T47D (cell line): Measurements from ENCODE around the gene C19orf81.

Source experiments
- DNase-seq, 2 experiments: peaks; one replicate each; pipeline versions ENCODE4 v3.0.0 to v3.0.0-alpha.2; 2011 to 2012; ENCODE audit warnings: low read depth in 1 of 2, low spot score in 1 of 2
- JUND ChIP-seq: IDR thresholded peaks from 2 replicates; pipeline ENCODE4 v1.6.1; 2012; ENCODE audit warnings: low read depth
- in situ Hi-C: cut with HindIII; loops from 2 replicates; pipeline ENCODE4 v1.10.0; 2016; ENCODE audit warnings: low sequenced_read_pairs, low pct_unique_long_range_greater_than_20kb

Gene C19orf81

DNA sequence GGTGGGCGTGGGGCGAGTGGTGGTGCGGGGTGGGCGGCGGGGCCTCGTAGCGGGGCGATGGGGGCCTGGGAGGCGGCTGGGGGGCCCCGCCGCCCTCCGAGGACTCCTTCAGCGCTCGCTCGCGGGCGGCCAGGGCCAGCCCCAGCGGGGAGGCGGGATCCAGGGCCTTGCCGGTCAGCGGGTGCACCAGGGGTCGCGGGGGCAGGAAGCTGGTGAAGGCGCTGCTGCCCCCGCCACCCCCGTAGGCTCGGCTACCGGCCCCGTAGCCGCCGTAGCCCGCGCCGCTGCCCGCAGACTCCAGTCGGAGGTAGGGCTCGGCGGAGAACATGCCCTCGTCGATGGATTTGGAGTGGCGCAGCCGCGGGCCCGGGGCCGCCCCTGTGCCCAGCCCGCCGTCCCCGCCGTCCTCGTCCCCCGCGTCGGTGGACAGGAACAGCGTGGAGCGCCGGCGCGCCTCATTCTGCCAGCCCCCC lies 18.6 kb downstream of the C19orf81 start:
- no peak for DNase-seq
- no peak for TF ChIP-seq JUND
- in situ Hi-C loops, result no loop called here

DNA sequence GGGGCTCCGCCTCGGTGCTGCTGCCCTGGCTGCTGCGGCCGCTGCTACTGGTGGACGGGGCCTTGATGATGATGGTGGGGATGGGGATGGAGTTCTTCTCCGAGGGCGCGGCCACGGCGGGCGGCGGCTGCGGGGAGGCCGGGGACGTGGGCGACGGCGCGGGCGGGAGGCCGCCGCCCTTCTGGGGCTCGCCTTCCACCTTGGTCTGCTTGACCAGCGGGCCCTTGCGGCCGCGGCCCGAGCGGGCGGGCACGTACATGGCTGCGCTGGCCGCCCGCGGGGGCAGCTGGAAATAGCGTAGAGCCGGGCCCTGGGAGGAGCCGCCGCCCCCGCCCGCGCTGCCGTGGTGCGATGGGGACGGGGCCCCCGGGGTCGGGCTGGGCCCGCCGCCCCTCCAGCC lies 19.2 kb downstream of the C19orf81 start:
- in situ Hi-C loops, result no loop called here
- TF ChIP-seq JUND, result no peak
- no peak for DNase-seq

DNA sequence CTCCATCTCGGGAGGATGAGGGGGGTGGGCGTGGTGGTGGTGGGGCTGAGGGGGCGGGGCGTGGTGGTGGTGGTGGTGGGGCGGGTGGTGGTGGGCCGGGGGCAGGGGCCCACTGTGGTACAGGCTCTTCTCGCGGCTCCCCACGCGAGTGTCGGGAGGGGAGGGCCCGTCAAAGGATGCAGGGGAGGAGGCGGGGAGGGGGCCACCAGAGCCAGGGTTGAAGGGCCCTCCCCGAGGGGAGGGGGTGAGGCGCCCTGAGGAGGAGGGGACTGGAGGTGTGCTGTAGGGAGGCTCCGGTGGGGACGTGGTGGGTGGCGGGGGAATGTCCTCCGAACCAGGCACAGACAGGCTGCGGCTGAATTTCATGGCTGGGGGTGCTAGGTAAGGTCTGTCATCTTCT lies 19.6 kb downstream of the C19orf81 start:
- TF ChIP-seq JUND, result no peak
- no peak for DNase-seq
- in situ Hi-C loops, result no loop called here

DNA sequence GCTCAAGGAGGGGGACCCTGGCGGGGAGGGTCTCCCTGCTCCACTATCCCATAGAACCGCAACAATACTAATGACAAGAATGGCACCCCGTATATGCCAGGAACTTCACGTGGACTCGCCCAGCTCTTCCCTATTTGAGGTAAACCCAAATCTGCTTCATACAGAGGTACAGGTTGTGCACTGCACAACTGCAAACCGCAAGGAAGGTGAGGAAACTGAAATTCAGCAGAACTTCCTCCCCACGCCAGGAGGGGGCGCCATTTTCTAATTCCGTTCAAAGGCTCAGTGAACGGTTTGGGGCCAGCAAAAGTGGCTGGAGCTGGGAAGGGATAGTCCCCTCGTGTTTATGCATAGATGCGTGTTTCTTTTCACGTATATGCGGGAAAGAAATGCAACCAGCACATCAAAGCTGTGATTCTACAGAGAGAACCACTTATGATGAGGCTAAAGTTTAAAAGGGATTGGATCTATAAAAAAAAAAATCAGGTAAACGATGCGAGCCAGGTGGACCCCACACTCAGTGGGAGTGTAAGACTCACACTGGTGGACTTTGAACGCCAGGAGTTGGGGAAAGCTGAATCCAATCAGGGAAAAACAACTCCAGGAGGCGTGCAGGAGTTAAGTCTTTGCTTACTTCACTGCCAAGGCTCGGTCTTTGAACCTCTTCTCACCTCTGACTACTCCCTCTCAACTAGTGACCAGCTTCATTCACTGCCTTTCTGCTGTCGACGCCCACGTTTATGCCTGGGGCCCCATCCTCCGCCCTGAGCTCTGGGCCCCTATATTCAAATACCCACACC lies 20.3 kb downstream of the C19orf81 start:
- in situ Hi-C loops, result no loop called here
- no peak for TF ChIP-seq JUND
- peak; percentile 56 to 70 for DNase-seq

DNA sequence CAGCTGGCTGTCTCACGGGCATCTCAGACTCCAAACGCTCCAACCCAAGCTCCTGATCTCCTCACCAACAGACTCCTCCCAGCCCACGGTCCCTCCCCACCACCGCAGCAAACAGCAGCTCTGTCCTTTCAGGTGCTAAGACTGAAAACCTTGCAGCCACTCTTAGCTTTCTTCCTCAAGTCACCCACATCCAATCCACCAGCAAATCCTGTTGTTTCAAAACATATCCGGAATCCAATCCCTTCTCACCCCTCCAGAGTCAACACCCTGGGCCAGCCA lies 20.8 kb downstream of the C19orf81 start:
- TF ChIP-seq JUND, result no peak
- no peak for DNase-seq
- in situ Hi-C loops, result no loop called here

DNA sequence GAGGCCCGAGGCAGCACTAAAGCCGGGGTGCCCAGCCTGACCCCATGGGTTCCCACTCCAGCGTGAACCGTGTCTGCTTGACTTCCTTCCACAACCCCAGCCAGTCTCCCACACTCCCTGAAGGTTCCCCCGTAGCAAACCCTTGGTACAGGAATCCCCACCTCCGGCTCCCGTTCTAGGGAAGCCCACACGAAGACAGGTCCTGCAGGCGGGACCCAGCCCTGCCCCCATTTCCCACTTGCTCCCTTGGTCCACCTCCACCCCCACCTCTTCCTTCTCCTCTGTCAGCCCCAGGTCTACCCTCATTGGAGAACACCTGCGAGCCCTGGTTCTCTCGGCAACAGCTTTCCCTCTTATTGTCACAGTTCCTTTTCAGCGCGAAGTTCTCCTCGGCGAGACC lies 23.9 kb downstream of the C19orf81 start:
- no peak for TF ChIP-seq JUND
- in situ Hi-C loops, result no loop called here
- DNase-seq, result no peak

DNA sequence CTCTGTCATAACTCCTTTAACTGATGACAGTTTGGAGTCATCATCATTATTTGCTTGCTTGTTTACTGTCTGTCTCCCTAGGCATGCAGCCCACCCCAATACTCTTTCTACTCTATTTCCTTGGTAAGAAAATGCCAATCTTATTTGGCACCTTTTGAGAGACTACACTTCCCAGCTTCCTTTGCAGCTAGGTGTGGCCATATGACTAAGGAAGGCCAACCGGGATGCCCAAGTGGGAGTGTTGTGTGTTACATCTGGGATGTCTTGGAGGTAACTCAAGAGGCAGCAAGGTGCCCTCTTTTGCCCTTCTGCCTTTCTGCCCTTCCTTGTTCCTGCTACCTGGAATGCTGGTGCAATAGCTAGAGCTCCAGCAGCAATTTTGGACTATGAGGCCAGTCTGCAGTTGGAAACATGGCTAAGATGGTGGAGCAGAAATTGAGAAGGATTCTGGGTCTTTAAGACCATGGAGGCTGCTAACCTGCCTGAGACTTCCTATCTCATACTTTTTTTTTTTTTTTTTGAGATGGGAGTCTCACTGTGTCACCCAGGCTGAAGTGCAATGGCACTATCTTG lies 27.5 kb downstream of the C19orf81 start:
- DNase-seq, result no peak
- in situ Hi-C loops, result no loop called here
- no peak for TF ChIP-seq JUND

DNA sequence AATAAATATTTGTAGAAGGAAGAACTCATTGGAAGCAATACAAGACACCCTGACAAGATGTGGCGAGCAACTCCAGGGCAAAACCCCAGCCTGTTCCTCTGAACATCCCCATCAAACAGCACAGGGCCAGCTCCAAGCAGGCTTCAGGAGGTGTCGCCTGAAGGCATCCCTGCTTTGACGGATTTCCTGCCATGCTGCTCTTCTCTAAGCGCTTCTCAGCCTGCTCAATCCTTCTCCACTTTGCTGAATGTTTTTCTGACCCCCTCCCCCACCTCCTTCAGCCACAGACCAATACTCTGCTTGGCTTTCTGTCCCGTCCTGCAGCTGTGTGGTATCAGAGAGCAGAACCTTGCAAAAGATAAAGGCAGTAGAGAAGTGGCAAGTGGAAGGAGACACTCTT lies 28.4 kb downstream of the C19orf81 start:
- no peak for DNase-seq
- TF ChIP-seq JUND, result no peak
- in situ Hi-C loops, result no loop called here

DNA sequence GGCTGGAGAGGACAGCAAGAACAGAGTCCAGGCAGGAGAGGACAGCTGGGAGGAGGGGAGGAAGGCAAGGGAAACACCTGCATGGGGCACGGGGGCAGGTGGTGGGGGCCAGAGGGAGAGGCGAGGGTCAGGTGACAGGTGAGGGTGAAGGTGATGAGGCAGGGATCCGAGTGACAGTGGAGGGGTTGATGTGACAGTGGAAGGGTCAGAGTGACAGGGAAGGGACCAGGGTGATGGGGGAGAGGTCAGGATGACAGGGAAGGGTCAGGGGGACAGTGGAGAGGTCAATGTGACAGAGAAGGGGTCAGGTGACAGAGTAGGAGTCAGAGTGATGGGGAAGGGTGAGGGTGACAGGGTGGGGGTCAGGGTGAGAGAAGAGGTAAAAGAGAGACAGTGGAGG lies 29.1 kb downstream of the C19orf81 start:
- in situ Hi-C loops, result no loop called here
- TF ChIP-seq JUND, result no peak
- no peak for DNase-seq

DNA sequence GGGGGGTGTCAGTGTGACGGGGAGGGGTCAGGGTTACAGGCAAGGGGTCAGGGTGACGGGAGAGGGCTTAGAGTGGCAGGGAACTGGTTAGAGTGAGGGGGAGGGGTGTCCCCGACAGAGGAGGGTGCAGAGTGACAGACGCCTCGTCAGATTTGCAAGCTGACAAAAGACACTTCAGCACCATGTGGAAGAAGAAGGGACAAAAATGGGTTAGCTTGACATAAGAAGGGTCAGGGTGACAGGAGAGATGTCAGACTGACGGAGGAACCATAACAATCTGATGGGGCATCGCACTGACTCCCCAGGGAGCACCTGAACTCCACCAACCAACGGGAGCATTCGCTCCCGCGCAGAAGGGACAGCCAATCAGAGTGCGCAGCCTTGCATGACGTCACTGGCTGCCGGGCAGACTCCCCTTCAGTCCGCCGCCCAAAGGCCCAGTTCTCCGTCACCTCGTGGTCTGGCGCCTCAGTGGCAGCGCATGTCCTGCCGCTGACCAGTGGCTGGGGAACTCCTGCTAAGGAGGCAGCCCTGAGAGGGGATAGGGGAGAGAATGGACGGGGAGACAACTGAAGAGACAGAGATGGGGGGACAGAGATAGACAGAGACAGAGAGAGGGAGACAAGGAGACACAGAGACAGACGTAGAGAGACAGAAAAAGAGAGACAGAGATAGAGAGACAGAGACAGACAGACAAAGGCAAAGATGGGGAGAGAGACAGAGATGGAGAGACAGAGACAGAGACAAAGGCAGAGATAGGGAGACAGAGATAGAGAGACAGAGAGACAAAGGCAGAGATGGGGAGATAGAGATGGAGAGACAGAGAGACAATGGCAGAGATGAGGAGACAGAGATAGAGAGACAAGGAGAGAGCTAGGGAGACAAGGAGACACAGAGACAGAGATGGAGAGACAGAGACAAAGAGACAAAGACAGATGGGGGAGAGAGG lies 30.2 kb downstream of the C19orf81 start:
- in situ Hi-C loops, result no loop called here
- TF ChIP-seq JUND, result no peak

DNA sequence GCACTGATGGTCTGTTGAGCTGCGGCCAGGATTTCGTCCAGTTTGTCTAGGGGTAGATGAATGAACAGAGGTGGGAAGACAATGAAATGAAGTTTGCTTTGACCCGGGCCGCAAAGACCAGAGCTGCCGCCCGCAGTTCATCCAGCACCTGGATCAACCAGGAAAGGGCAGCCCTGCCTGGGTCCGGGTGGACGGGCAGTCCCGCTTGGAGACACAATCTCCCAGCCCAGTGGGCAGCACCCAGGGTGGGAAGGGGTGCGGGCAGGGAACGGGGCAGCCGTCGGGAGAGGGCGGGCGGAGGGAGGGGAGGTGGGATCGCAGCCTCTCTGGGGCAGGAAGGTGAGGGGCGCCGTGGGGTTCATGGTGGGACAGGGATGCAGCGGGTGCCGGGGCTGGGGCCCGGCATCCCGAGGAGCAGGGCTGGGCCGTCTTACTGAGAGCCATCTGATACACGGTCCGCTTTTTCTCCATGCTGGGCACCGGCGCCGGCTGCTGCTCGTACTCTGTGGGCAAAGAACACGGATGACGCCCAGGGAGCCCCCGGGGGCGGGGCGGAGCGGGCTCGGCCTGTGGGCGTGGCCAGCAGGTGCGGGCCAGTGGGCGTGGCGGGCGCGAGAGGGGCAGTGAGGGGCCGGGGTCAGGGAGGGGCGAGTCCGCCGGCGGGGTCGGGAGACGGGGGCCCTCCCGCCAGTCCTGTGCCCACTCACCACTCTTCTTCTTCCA lies 37.2 kb downstream of the C19orf81 start:
- TF ChIP-seq JUND, result no peak

More for the DNA sequence above, 30.2 kb downstream of the C19orf81 start:
- DNase-seq, result peak; percentile 87 to 90

DNA sequence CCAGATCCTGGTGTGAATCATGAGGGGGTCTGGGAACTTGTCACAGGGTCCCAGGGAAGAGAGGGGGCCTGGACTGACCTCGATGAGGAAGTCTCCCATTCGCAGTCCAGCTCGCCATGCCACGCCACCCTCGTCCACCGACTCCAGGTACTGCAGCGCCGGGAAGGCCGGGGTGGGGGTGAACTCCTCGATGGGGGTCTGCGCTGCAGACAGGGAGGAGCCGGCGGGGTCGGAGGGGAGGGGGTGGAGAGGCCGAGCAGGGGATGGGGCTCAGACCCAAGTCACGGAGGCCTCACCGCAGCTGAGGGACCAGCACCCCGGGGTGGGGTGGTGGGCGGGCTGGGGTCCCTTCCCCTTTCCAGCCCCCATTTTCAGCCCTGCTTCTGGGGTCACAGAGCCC lies 39.5 kb downstream of the C19orf81 start:
- TF ChIP-seq JUND, result no peak
- in situ Hi-C loops, result no loop called here
- DNase-seq, result no peak

More for the DNA sequence above, 37.2 kb downstream of the C19orf81 start:
- in situ Hi-C loops, result no loop called here
- no peak for DNase-seq
